ENCODE results near the gene KRTAP4-9. TPM values are rescaled to one million over a fixed set of nuclear protein-coding genes. Genes with fewer than 3 reads are reported as not detected.

Gene KRTAP4-9
- total RNA-seq, 1 experiment from 2014 or later, result not detected

GRCh38 chr17:41069031-41069430, 36.2 kb upstream of the KRTAP4-9 start:
- intact Hi-C loops (cut with micrococcal nuclease; ENCODE audit: unreplicated experiment), result no loop called here

GRCh38 chr17:41071606-41072360, 33.4 kb upstream of the KRTAP4-9 start:
- TF ChIP-seq CTCF (IDR thresholded peaks at IDR 0.05), result no peak
- TF ChIP-seq REST (IDR thresholded peaks at IDR 0.05; ENCODE audit: insufficient read depth in 1 of 2, low read depth in 2 of 2, low read length in 1 of 2), result no peak
- no peak for TF ChIP-seq TCF7L2 (IDR thresholded peaks at IDR 0.05; ENCODE audit: low read depth, low read length)
- TF ChIP-seq SIN3A (IDR thresholded peaks at IDR 0.05; ENCODE audit: borderline replicate concordance, insufficient read depth, low read depth, low read length), result no peak
- no peak for TF ChIP-seq POLR2AphosphoS5 (IDR thresholded peaks at IDR 0.05; ENCODE audit: low read depth, low read length)
- intact Hi-C loops (cut with micrococcal nuclease; ENCODE audit: unreplicated experiment), result no loop called here
- ChIA-PET CTCF (no interaction called here), POLR2A (no interaction called here)
- in situ Hi-C loops (cut with HindIII; ENCODE audit: low pct_unique_long_range_greater_than_20kb, low sequenced_read_pairs), result no loop called here
- ATAC-seq, result no peak
- H3K27ac ChIP-seq (ENCODE audit: low read length), result no peak overlapping the region
- no peaks in the 10 kb centered on the region for H3K9me3 ChIP-seq (ENCODE audit: control insufficient read depth, insufficient read depth, low read depth, low read length)
- BruUV-seq (replicated peaks), result no TSS peak
- no peak for DNase-seq (ENCODE audit: low read depth, low spot score)
- H3K36me3 ChIP-seq (ENCODE audit: control insufficient read depth, insufficient read depth, low read length), result no peaks in the 10 kb centered on the region
- no peaks in the 10 kb centered on the region for H3K4me1 ChIP-seq (ENCODE audit: control insufficient read depth, insufficient read depth, low read length)
- 0 out of 2 replicates have a peak, but pooled peaks cover under 1% of the 10 kb centered on the region for H3K27me3 ChIP-seq (ENCODE audit: control insufficient read depth, insufficient read depth, low read length)
- no peak overlapping the region for H3K4me3 ChIP-seq (ENCODE audit: low read depth in 2 of 2, low read length in 2 of 2)

More at GRCh38 chr17:41069031-41069430, 36.2 kb upstream of the KRTAP4-9 start:
- no peaks in the 10 kb centered on the region for H3K9me3 ChIP-seq (ENCODE audit: control insufficient read depth, insufficient read depth, low read depth, low read length)
- no peak for TF ChIP-seq TCF7L2 (IDR thresholded peaks at IDR 0.05; ENCODE audit: low read depth, low read length)
- TF ChIP-seq REST (IDR thresholded peaks at IDR 0.05; ENCODE audit: insufficient read depth in 1 of 2, low read depth in 2 of 2, low read length in 1 of 2), result no peak
- no peak for TF ChIP-seq SIN3A (IDR thresholded peaks at IDR 0.05; ENCODE audit: borderline replicate concordance, insufficient read depth, low read depth, low read length)
- no peak for TF ChIP-seq POLR2AphosphoS5 (IDR thresholded peaks at IDR 0.05; ENCODE audit: low read depth, low read length)
- no peak for TF ChIP-seq CTCF (IDR thresholded peaks at IDR 0.05)
- H3K4me3 ChIP-seq (ENCODE audit: low read depth in 2 of 2, low read length in 2 of 2), result no peak overlapping the region
- BruUV-seq (replicated peaks), result no TSS peak
- H3K27me3 ChIP-seq (ENCODE audit: control insufficient read depth, insufficient read depth, low read length), result no peaks in the 10 kb centered on the region
- no peak overlapping the region for H3K27ac ChIP-seq (ENCODE audit: low read length)
- H3K4me1 ChIP-seq (ENCODE audit: control insufficient read depth, insufficient read depth, low read length), result no peaks in the 10 kb centered on the region
- in situ Hi-C loops (cut with HindIII; ENCODE audit: low pct_unique_long_range_greater_than_20kb, low sequenced_read_pairs), result no loop called here
- ChIA-PET CTCF (no interaction called here), POLR2A (no interaction called here)
- H3K36me3 ChIP-seq (ENCODE audit: control insufficient read depth, insufficient read depth, low read length), result no peaks in the 10 kb centered on the region
- ATAC-seq, result no peak
- no peak for DNase-seq (ENCODE audit: low read depth, low spot score)
